Measurements from ENCODE around the gene ERG.

ERG gene

GRCh38 chr21:38358098-38358497 is 140.2 kb downstream of the ERG start:
- no peak for DNase-seq (ENCODE audit: low read depth)

GRCh38 chr21:38356883-38357625 is 141.2 kb downstream of the ERG start:
- DNase-seq (ENCODE audit: low read depth) = no peak

- peak; percentile 42 for DNase-seq (ENCODE audit: low read depth)
Observed at GRCh38 chr21:38355992-38356781, 142.1 kb downstream of the ERG start.

GRCh38 chr21:38355353-38355752 is 142.9 kb downstream of the ERG start:
- no peak for DNase-seq (ENCODE audit: low read depth)

GRCh38 chr21:38354746-38355145 is 143.5 kb downstream of the ERG start:
- no peak for DNase-seq (ENCODE audit: low read depth)

- no peak for DNase-seq (ENCODE audit: low read depth)
Observed at GRCh38 chr21:38354231-38354630, 144.0 kb downstream of the ERG start.

GRCh38 chr21:38352536-38353219 is 145.6 kb downstream of the ERG start:
- no peak for DNase-seq (ENCODE audit: low read depth)

GRCh38 chr21:38351961-38352521 is 146.2 kb downstream of the ERG start:
- no peak for DNase-seq (ENCODE audit: low read depth)

- DNase-seq (ENCODE audit: low read depth) = no peak
Observed at GRCh38 chr21:38351176-38351959, 146.9 kb downstream of the ERG start.

- no peak for DNase-seq (ENCODE audit: low read depth)
Observed at GRCh38 chr21:38350684-38351083, 147.6 kb downstream of the ERG start.

GRCh38 chr21:38349977-38350376 is 148.3 kb downstream of the ERG start:
- DNase-seq (ENCODE audit: low read depth) = no peak

- no peak for DNase-seq (ENCODE audit: low read depth)
Observed at GRCh38 chr21:38349111-38349746, 149.0 kb downstream of the ERG start.

GRCh38 chr21:38346286-38346685 is 152.0 kb downstream of the ERG start:
- no peak for DNase-seq (ENCODE audit: low read depth)

- DNase-seq (ENCODE audit: low read depth) = no peak
Observed at GRCh38 chr21:38343691-38344090, 154.6 kb downstream of the ERG start.

GRCh38 chr21:38342739-38343138 is 155.5 kb downstream of the ERG start:
- no peak for DNase-seq (ENCODE audit: low read depth)

GRCh38 chr21:38341546-38342012 is 156.7 kb downstream of the ERG start:
- no peak for DNase-seq (ENCODE audit: low read depth)

GRCh38 chr21:38340131-38340530 is 158.1 kb downstream of the ERG start:
- DNase-seq (ENCODE audit: low read depth) = no peak

- no peak for DNase-seq (ENCODE audit: low read depth)
Observed at GRCh38 chr21:38337793-38338192, 160.5 kb downstream of the ERG start.

GRCh38 chr21:38334866-38335265 is 163.4 kb downstream of the ERG start:
- no peak for DNase-seq (ENCODE audit: low read depth)

- DNase-seq (ENCODE audit: low read depth) = no peak
Observed at GRCh38 chr21:38333301-38334272, 164.7 kb downstream of the ERG start.

Measured in stimulated activated CD8-positive, alpha-beta memory T cell treated with anti-CD3 and anti-CD28 coated beads, Interleukin-15, amount 100 ng/mL, for 1 hour (primary cell).